ENCODE data around the gene INPP5D.

DNA sequence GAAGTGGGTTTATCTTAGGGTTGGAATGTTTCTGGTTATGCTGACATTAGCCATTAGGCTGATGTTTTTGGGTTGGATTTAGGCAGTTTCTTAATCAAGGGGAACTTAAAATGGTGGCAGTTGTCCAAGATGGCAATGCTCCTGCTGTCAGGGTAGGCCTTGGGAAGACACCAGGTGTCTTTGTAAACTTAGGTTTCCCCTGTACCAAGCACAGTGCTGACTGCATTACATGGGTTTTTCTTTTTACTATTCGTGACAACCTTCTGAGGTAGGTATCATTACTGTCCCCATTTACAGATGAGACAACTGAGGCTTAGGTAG, 190.8 kb downstream of the INPP5D start:
- TF ChIP-seq, protein P1, sequence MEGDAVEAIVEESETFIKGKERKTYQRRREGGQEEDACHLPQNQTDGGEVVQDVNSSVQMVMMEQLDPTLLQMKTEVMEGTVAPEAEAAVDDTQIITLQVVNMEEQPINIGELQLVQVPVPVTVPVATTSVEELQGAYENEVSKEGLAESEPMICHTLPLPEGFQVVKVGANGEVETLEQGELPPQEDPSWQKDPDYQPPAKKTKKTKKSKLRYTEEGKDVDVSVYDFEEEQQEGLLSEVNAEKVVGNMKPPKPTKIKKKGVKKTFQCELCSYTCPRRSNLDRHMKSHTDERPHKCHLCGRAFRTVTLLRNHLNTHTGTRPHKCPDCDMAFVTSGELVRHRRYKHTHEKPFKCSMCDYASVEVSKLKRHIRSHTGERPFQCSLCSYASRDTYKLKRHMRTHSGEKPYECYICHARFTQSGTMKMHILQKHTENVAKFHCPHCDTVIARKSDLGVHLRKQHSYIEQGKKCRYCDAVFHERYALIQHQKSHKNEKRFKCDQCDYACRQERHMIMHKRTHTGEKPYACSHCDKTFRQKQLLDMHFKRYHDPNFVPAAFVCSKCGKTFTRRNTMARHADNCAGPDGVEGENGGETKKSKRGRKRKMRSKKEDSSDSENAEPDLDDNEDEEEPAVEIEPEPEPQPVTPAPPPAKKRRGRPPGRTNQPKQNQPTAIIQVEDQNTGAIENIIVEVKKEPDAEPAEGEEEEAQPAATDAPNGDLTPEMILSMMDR (optimal IDR thresholded peaks at IDR 0.05 in 1 of 3, IDR thresholded peaks at IDR 0.05 in 1 of 3, conservative IDR thresholded peaks at IDR 0.05 in 1 of 3; ENCODE audit: extremely low read depth in 1 of 3, insufficient read depth in 2 of 3, low read length in 3 of 3), result no peak
- TF ChIP-seq EZH2 (IDR thresholded peaks at IDR 0.05; ENCODE audit: low read length), result no peak
